H1 (cell line): Measurements from ENCODE around the gene TRIM32. TPM values are rescaled to one million over a fixed set of nuclear protein-coding genes. Genes with fewer than 3 reads are reported as not detected.

Source experiments
- CTCF ChIA-PET: fragments of 300-600 bp; sonication (Branson Sonifier 250); formaldehyde crosslinking; loops from one replicate; lab custom pipeline; 2021; ENCODE audit not compliant: partially characterized antibody; lab: Charles Lee
- POLR2A ChIA-PET: fragments of 300-600 bp; sonication (Branson Sonifier 250); formaldehyde crosslinking; loops from one replicate; lab custom pipeline; 2021; ENCODE audit warnings: inconsistent platforms; ENCODE audit not compliant: partially characterized antibody; lab: Charles Lee
- DNase-seq, 2 experiments: peaks; one replicate each; pipeline versions ENCODE4 v3.0.0 to v3.0.0-alpha.2; 2010 to 2022; ENCODE audit warnings: low spot score in 2 of 2, low read depth in 1 of 2, mixed read lengths in 1 of 2
- FAIRE-seq: peaks from 2 replicates; lab custom pipeline; 2011; peaks lifted over from hg19 to GRCh38; lab: Jason Lieb, UNC
- H2AFZ ChIP-seq: 2 replicates; pipeline ENCODE4 v1.8.1; 2012; ENCODE audit warnings: low read length, inconsistent platforms
- H2AK5ac ChIP-seq: 2 replicates; pipeline ENCODE4 v1.6.1; 2013; ENCODE audit warnings: low read depth, low read length
- H2BK120ac ChIP-seq: replicated peaks from 2 replicates; pipeline ENCODE3; 2013; ENCODE audit warnings: low read depth, low read length, inconsistent platforms
- H2BK12ac ChIP-seq: 2 replicates; pipeline ENCODE4 v1.6.1; 2013; ENCODE audit warnings: low read depth, low read length
- H2BK15ac ChIP-seq: 2 replicates; pipeline ENCODE4 v1.6.1; 2013; ENCODE audit warnings: low read length
- H2BK20ac ChIP-seq: 2 replicates; pipeline ENCODE4 v1.6.1; 2013; ENCODE audit warnings: low read length
- H2BK5ac ChIP-seq: 2 replicates; pipeline ENCODE4 v1.6.1; 2013; ENCODE audit warnings: low read depth, low read length
- H3K14ac ChIP-seq: 2 replicates; pipeline ENCODE4 v1.6.1; 2013; ENCODE audit warnings: inconsistent platforms; ENCODE audit not compliant: insufficient read length
- H3K18ac ChIP-seq: 2 replicates; pipeline ENCODE4 v1.6.1; 2013; ENCODE audit warnings: low read length; ENCODE audit errors: extremely low read depth
- H3K23ac ChIP-seq: 2 replicates; pipeline ENCODE4 v1.6.1; 2013; ENCODE audit warnings: inconsistent platforms; ENCODE audit not compliant: insufficient read length
- H3K23me2 ChIP-seq: 2 replicates; pipeline ENCODE4 v1.6.1; 2013; ENCODE audit warnings: low read depth, low read length
- H3K27ac ChIP-seq: 2 replicates; pipeline ENCODE4 v1.6.1; 2011; ENCODE audit warnings: low read depth, low read length, inconsistent platforms
- H3K27me3 ChIP-seq, 4 experiments: replicated peaks in 1 of 4; 1 replicate in 1 of 4; 2 replicates in 3 of 4; pipeline versions ENCODE4 v1.6.1 to v1.8.1; 2011 to 2013; ENCODE audit warnings: low read length in 3 of 4, mild to moderate bottlenecking in 3 of 4, inconsistent platforms in 2 of 4, mixed read lengths in 2 of 4, moderate library complexity in 1 of 4; ENCODE audit not compliant: control insufficient read depth in 3 of 4, insufficient read depth in 3 of 4; ENCODE audit errors: extremely low read depth in 1 of 4
- H3K36me3 ChIP-seq, 4 experiments: 2 replicates each; pipeline versions ENCODE4 v1.6.1 to v1.8.1; 2011 to 2013; ENCODE audit warnings: mild to moderate bottlenecking in 4 of 4, low read length in 3 of 4, moderate library complexity in 2 of 4, control low read depth in 1 of 4, inconsistent platforms in 1 of 4; ENCODE audit not compliant: insufficient read depth in 4 of 4, control insufficient read depth in 2 of 4
- H3K4ac ChIP-seq: replicated peaks from 2 replicates; pipeline ENCODE3; 2013; ENCODE audit warnings: low read length, low read depth, mixed read lengths, inconsistent platforms; ENCODE audit not compliant: insufficient read length
- H3K4me1 ChIP-seq, 4 experiments: replicated peaks in 1 of 4; 1 replicate in 1 of 4; 2 replicates in 3 of 4; pipeline versions ENCODE4 v1.6.1 to v1.8.1; 2011 to 2013; ENCODE audit warnings: low read length in 3 of 4, inconsistent platforms in 2 of 4, mixed read lengths in 1 of 4; ENCODE audit not compliant: insufficient read depth in 4 of 4, control insufficient read depth in 3 of 4
- H3K4me2 ChIP-seq, 2 experiments: 2 replicates each; pipeline versions ENCODE4 v1.6.1 to v1.8.1; 2011 to 2013; ENCODE audit warnings: low read depth in 2 of 2, low read length in 2 of 2, control low read depth in 1 of 2, inconsistent platforms in 1 of 2, mild to moderate bottlenecking in 1 of 2; ENCODE audit not compliant: insufficient read depth in 1 of 2
- H3K4me3 ChIP-seq, 4 experiments: fragments of 200-600, 300-600 bp in 1 of 4; sonication (generic), shearing (Covaris generic), sonication (Bioruptor Twin) in 1 of 4; 2 replicates each; pipeline versions ENCODE4 v1.5.1 to v1.8.1; 2011 to 2016; ENCODE audit warnings: low read length in 4 of 4, low read depth in 3 of 4, control low read depth in 2 of 4, inconsistent platforms in 2 of 4, mild to moderate bottlenecking in 2 of 4, mixed read lengths in 1 of 4, moderate library complexity in 1 of 4; ENCODE audit not compliant: insufficient read depth in 2 of 4; ENCODE audit errors: extremely low read depth in 1 of 4
- H3K56ac ChIP-seq: replicated peaks from 2 replicates; pipeline ENCODE3; 2013; ENCODE audit warnings: low read depth, mild to moderate bottlenecking, mixed read lengths, low read length, inconsistent platforms; ENCODE audit not compliant: insufficient read length
- H3K79me1 ChIP-seq: 2 replicates; pipeline ENCODE4 v1.6.1; 2013; ENCODE audit warnings: low read depth, low read length, control low read depth
- H3K79me2 ChIP-seq, 2 experiments: 2 replicates each; pipeline versions ENCODE4 v1.6.1 to v1.8.1; 2012 to 2013; ENCODE audit warnings: low read length in 2 of 2, mild to moderate bottlenecking in 2 of 2, inconsistent platforms in 1 of 2; ENCODE audit not compliant: insufficient read depth in 2 of 2, control insufficient read depth in 1 of 2
- H3K9ac ChIP-seq, 4 experiments: replicated peaks in 1 of 4; 1 replicate in 1 of 4; 2 replicates in 3 of 4; pipeline versions ENCODE4 v1.6.1 to v1.8.1; 2011 to 2013; ENCODE audit warnings: low read depth in 3 of 4, low read length in 3 of 4, control low read depth in 2 of 4, mild to moderate bottlenecking in 2 of 4, moderate library complexity in 2 of 4, inconsistent platforms in 1 of 4; ENCODE audit errors: extremely low read depth in 1 of 4
- H3K9me3 ChIP-seq, 2 experiments: 2 replicates each; pipeline versions ENCODE4 v1.6.1 to v1.8.1; 2012 to 2013; ENCODE audit warnings: mild to moderate bottlenecking in 2 of 2, moderate library complexity in 2 of 2, control low read depth in 1 of 2, inconsistent platforms in 1 of 2, low read depth in 1 of 2, low read length in 1 of 2, mixed read lengths in 1 of 2; ENCODE audit not compliant: insufficient read depth in 2 of 2
- H4K20me1 ChIP-seq, 2 experiments: replicated peaks in 1 of 2; 2 replicates each; pipeline versions ENCODE3 to v1.8.1; 2011 to 2013; ENCODE audit warnings: inconsistent platforms in 2 of 2, low read length in 2 of 2, mild to moderate bottlenecking in 1 of 2; ENCODE audit not compliant: insufficient read depth in 2 of 2, control insufficient read depth in 1 of 2
- H4K5ac ChIP-seq: 2 replicates; pipeline ENCODE4 v1.6.1; 2013; ENCODE audit warnings: low read length, low read depth, mixed read lengths, inconsistent platforms; ENCODE audit not compliant: insufficient read length
- H4K8ac ChIP-seq: 2 replicates; pipeline ENCODE4 v1.8.0; 2013; ENCODE audit warnings: mild to moderate bottlenecking, moderate library complexity, low read length, inconsistent platforms; ENCODE audit not compliant: insufficient read depth; ENCODE audit errors: extremely low read depth
- H4K91ac ChIP-seq: replicated peaks from 2 replicates; pipeline ENCODE3; 2013; ENCODE audit warnings: low read length, mixed read lengths, inconsistent platforms; ENCODE audit not compliant: insufficient read length
- ATF2 ChIP-seq: IDR thresholded peaks from 2 replicates; pipeline ENCODE4 v1.6.1; 2012; ENCODE audit warnings: low read length, inconsistent platforms
- EGR1 ChIP-seq: IDR thresholded peaks from 2 replicates; pipeline ENCODE4 v1.6.1; 2011; ENCODE audit warnings: low read depth, low read length, borderline replicate concordance
- NANOG ChIP-seq: IDR thresholded peaks from 2 replicates; pipeline ENCODE4 v1.6.1; 2011; ENCODE audit warnings: low read length, low read depth, mild to moderate bottlenecking, inconsistent platforms; ENCODE audit not compliant: insufficient read depth, poor library complexity, severe bottlenecking
- POU5F1 ChIP-seq: IDR thresholded peaks from 2 replicates; pipeline ENCODE4 v1.6.1; 2011; ENCODE audit warnings: low read depth, mild to moderate bottlenecking, low read length, moderate library complexity
- RBBP5 ChIP-seq: IDR thresholded peaks from 2 replicates; pipeline ENCODE4 v1.7.1; 2012; ENCODE audit warnings: low read depth, mild to moderate bottlenecking, inconsistent platforms, low read length, moderate library complexity, borderline replicate concordance
- RXRA ChIP-seq: IDR thresholded peaks from 2 replicates; pipeline ENCODE4 v1.6.1; 2011; ENCODE audit warnings: low read depth, mild to moderate bottlenecking, low read length, moderate library complexity; ENCODE audit not compliant: insufficient read depth
- SAP30 ChIP-seq: fragments of 300-600 bp; sonication (generic); IDR thresholded peaks from 2 replicates; pipeline ENCODE4 v1.7.1; 2012; ENCODE audit warnings: low read length, moderate library complexity, mild to moderate bottlenecking, inconsistent platforms; ENCODE audit not compliant: insufficient read depth, insufficient replicate concordance
- SIX5 ChIP-seq: IDR thresholded peaks from 2 replicates; pipeline ENCODE4 v1.6.1; 2011; ENCODE audit warnings: mild to moderate bottlenecking, low read depth, low read length
- TAF7 ChIP-seq: optimal IDR thresholded peaks from 2 replicates; pipeline ENCODE3; 2011; ENCODE audit warnings: low read depth, mild to moderate bottlenecking, inconsistent platforms, low read length, moderate library complexity, borderline replicate concordance
- WGBS, 2 experiments: shearing (Covaris generic) in 1 of 2; methylation state at CpG; one replicate each; pipeline versions ENCODE4 v1.1.6 to v1.1.7; 2013 to 2015; ENCODE audit warnings: low lambda C conversion rate in 2 of 2, mixed read lengths in 2 of 2, inconsistent platforms in 1 of 2, low coverage in 1 of 2, missing lambda C conversion rate in 1 of 2; ENCODE audit not compliant: insufficient replicate concordance in 2 of 2, insufficient coverage in 1 of 2, insufficient read length in 1 of 2; ENCODE audit errors: extremely low coverage in 1 of 2, missing lambda C conversion rate in 1 of 2; 5-methylcytosine and 5-hydroxymethylcytosine counted together
- polyA plus RNA-seq, 7 experiments: library from polyadenylated mRNA; depleted of rRNA in 3 of 7; stranded (reverse) in 5 of 7; unstranded in 2 of 7; fragments of >200 nt in 5 of 7; fragments of 200-250 nt in 2 of 7; gene quantifications; 1 replicate in 5 of 7; 2 replicates in 1 of 7; 4 replicates in 1 of 7; pipeline versions ENCODE4 v1.2.1 to v1.2.3, GENCODE V29; 2011 to 2013; ENCODE audit warnings: missing spikeins in 2 of 7, mixed read lengths in 2 of 7
- total RNA-seq: library from RNA; stranded (reverse); fragmentation: NEBNext Ultra II Directional; extraction: Animal tissue kit (Norgen Biotek cat#: 25700); gene quantifications from 2 replicates; pipeline ENCODE4 v1.2.1, GENCODE V29; 2021

Gene TRIM32
- total and polyA plus RNA-seq, 2 of the 8 experiments (the other 6 are each of a cell fraction or from before 2014, with no cell fraction given), result 10.5 to 17.3 TPM

GRCh38 chr9:116706310-116707290, 19.5 kb downstream of the TRIM32 start:
- Histone ChIP-seq H3K36me3 (no peaks in the 10 kb centered on the region), H4K8ac (no peak overlapping the region), H4K5ac (no peak overlapping the region), H3K9me3 (no peaks in the 10 kb centered on the region), H3K23ac (no peak overlapping the region), H3K14ac (no peak overlapping the region), H3K79me2 (no peaks in the 10 kb centered on the region), H2BK120ac (no peak overlapping the region), H3K4ac (no peak overlapping the region), H2AK5ac (no peak overlapping the region), H3K23me2 (no peaks in the 10 kb centered on the region), H3K27me3 (no peaks in the 10 kb centered on the region), H2BK20ac (no peak overlapping the region), H2AFZ (no peak overlapping the region), H3K18ac (no peak overlapping the region), H2BK5ac (no peak overlapping the region), H3K4me1 (peaks cover 0 to 3% (median 0%) of the 10 kb centered on the region in 4 experiments; a peak in 1 of 7 replicates), H4K91ac (no peak overlapping the region), H3K4me2 (no peak overlapping the region), H4K20me1 (peaks cover 0 to 2% of the 10 kb centered on the region in 2 experiments), H2BK15ac (no peak overlapping the region), H3K56ac (no peak overlapping the region), H3K79me1 (no peaks in the 10 kb centered on the region), H3K4me3 (no peak overlapping the region), H2BK12ac (no peak overlapping the region), H3K9ac (no peak overlapping the region), H3K27ac (no peak overlapping the region; the same call in 1 of the 2 replicates)
- DNase-seq, result no peak
- ChIA-PET POLR2A (no interaction called here), CTCF (interaction anchor here (1.3 kb wide), 1 partner anchor 154 kb away, joined by 4 read pairs; no protein-coding TSS in a partner anchor)
- FAIRE-seq, result no peak
- 90% methylated on average over 8 of the region's 8 CpGs; no CpG with 5 or more reads in 1 of the 2 experiments for WGBS, 2 experiments
- TF ChIP-seq TAF7, result no peak
- TF ChIP-seq SIX5, result no peak
- no peak for TF ChIP-seq ATF2
- no peak for TF ChIP-seq EGR1
- TF ChIP-seq POU5F1, result no peak
- TF ChIP-seq NANOG, result no peak
- no peak for TF ChIP-seq RBBP5
- TF ChIP-seq SAP30, result no peak
- no peak for TF ChIP-seq RXRA
